Measurements from ENCODE around the gene PSMB10. TPM values are rescaled to one million over a fixed set of nuclear protein-coding genes. Genes with fewer than 3 reads are reported as not detected.
A peak's percentile ranks its signal among the peaks of the same experiment; 100 is the strongest.

Gene PSMB10
- total and polyA plus RNA-seq, 2 donors (not counting 1 experiment from before 2014, with no cell fraction given) = 18.1 to 66.9 TPM

DNA sequence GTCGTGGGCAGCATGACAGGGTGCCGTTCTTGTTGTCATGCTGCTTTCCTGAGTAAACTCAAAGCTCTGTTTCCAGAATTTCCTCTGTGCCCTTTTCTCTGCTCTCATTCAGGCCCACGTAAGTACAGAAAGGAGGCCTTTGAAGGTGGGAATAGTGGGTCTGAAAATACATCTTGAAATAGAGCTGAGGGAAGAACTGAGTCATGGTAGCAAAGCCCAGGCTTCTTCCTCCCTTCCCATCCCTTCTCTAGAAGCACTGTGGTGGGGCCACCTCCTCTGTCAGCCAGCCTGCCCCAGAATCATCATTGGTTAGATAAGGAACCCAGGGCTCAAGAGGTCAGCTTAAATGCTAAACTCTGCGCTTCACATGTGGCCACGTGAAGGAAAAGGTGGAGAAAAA is 14.4 kb downstream of the PSMB10 start:
- Histone ChIP-seq H3K79me2 (ENCODE audit: control insufficient read depth, insufficient read depth, low read length) (peaks cover 9% of the 10 kb centered on the region), H3K36me3 (ENCODE audit: control insufficient read depth, insufficient read depth, low read length) (peaks cover 1% of the 10 kb centered on the region), H3K4me2 (ENCODE audit: extremely low read depth, insufficient read depth, low read length) (no peak overlapping the region), H3K4me1 (ENCODE audit: control insufficient read depth, extremely low read depth, insufficient read depth, low read length) (peaks cover 11% of the 10 kb centered on the region), H4K20me1 (ENCODE audit: control insufficient read depth, extremely low read depth, insufficient read depth, low read length) (peaks cover 2% of the 10 kb centered on the region), H3K9me3 (ENCODE audit: control insufficient read depth, insufficient read depth, low read depth, low read length) (no peaks in the 10 kb centered on the region), H3K27me3 (ENCODE audit: control insufficient read depth, insufficient read depth, low read length) (no peaks in the 10 kb centered on the region), H3K4me3 (replicated peaks in 1 of 4; ENCODE audit: control extremely low read depth in 1 of 4, insufficient read depth in 1 of 4, low read depth in 3 of 4, low read length in 4 of 4) (no peak overlapping the region), H2AFZ (ENCODE audit: low read length) (no peak overlapping the region), H3K9ac (ENCODE audit: insufficient read depth, low read length) (no peak overlapping the region), H3K27ac (ENCODE audit: insufficient read depth, low read length) (no peak overlapping the region)
- DNase-seq (ENCODE audit: low read depth in 2 of 2) = no peak
- TF ChIP-seq EZH2 (IDR thresholded peaks at IDR 0.05; ENCODE audit: low read length, missing control alignments) = no peak
- TF ChIP-seq, protein P1, sequence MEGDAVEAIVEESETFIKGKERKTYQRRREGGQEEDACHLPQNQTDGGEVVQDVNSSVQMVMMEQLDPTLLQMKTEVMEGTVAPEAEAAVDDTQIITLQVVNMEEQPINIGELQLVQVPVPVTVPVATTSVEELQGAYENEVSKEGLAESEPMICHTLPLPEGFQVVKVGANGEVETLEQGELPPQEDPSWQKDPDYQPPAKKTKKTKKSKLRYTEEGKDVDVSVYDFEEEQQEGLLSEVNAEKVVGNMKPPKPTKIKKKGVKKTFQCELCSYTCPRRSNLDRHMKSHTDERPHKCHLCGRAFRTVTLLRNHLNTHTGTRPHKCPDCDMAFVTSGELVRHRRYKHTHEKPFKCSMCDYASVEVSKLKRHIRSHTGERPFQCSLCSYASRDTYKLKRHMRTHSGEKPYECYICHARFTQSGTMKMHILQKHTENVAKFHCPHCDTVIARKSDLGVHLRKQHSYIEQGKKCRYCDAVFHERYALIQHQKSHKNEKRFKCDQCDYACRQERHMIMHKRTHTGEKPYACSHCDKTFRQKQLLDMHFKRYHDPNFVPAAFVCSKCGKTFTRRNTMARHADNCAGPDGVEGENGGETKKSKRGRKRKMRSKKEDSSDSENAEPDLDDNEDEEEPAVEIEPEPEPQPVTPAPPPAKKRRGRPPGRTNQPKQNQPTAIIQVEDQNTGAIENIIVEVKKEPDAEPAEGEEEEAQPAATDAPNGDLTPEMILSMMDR (conservative IDR thresholded peaks at IDR 0.05 in 1 of 2, IDR thresholded peaks at IDR 0.05 in 1 of 2; ENCODE audit: low read depth in 1 of 2, low read length in 2 of 2) = no peak

DNA sequence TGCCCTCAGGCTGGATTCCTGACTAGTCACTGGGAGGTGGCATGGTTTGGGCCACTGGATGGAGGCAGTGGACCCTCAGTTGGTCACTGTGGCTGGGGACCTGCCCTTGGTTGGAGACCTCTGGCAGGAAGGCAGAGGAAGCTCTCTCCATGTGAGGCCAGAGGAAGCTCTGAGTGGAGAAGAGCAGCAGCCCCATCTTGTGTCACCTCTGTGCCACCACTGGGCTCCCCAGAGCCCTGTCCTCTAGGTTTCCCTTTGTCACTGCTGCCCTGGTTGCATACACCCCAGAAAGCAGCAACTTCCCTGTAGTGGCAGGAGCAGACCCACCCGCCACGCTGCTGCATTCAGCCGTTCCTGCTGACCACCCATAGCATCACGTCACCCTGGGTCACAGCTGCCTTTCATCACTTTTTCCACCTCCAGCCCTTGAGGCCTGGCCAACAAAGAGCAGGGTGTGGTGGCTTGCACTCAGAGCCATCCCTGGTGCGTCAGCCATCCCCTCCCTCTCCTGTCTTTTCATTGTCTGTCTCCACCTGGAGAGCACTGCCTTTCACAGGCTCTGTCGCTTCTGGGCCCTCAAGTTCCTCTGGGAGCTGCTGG is 16.9 kb downstream of the PSMB10 start:
- Histone ChIP-seq H3K36me3 (ENCODE audit: control insufficient read depth, insufficient read depth, low read length) (peaks cover 1% of the 10 kb centered on the region), H3K4me3 (replicated peaks in 1 of 4; ENCODE audit: control extremely low read depth in 1 of 4, insufficient read depth in 1 of 4, low read depth in 3 of 4, low read length in 4 of 4) (no peak overlapping the region), H3K27me3 (ENCODE audit: control insufficient read depth, insufficient read depth, low read length) (no peaks in the 10 kb centered on the region), H3K4me2 (ENCODE audit: extremely low read depth, insufficient read depth, low read length) (no peak overlapping the region), H3K4me1 (ENCODE audit: control insufficient read depth, extremely low read depth, insufficient read depth, low read length) (peaks cover 16% of the 10 kb centered on the region), H3K9ac (ENCODE audit: insufficient read depth, low read length) (no peak overlapping the region), H3K27ac (ENCODE audit: insufficient read depth, low read length) (no peak overlapping the region), H3K9me3 (ENCODE audit: control insufficient read depth, insufficient read depth, low read depth, low read length) (no peaks in the 10 kb centered on the region), H3K79me2 (ENCODE audit: control insufficient read depth, insufficient read depth, low read length) (peaks cover 9% of the 10 kb centered on the region), H4K20me1 (ENCODE audit: control insufficient read depth, extremely low read depth, insufficient read depth, low read length) (peaks cover 2% of the 10 kb centered on the region), H2AFZ (ENCODE audit: low read length) (no peak overlapping the region)
- TF ChIP-seq, protein P1 (conservative IDR thresholded peaks at IDR 0.05 in 1 of 2, IDR thresholded peaks at IDR 0.05 in 1 of 2; ENCODE audit: low read depth in 1 of 2, low read length in 2 of 2) = no peak
- no peak for TF ChIP-seq EZH2 (IDR thresholded peaks at IDR 0.05; ENCODE audit: low read length, missing control alignments)
- no peak for DNase-seq (ENCODE audit: low read depth in 2 of 2)

DNA sequence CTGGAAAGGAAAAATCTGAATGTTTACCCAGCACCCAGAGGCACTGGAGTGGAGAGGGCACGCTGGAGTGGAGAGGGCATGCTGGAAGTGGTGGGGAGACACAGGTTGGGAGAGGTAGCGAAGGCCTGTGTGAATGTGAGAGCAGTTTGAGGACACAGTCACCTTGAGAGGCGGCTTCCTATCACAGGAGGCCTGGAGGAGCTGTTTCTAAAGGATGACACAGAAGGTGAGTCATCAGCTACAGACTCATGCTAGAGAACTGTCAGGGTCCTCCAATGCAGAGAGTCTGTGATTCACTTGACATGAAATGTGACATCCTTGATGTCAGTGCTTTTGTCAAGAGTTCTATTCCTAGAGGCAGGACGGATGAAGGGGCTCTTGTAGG is 18.8 kb downstream of the PSMB10 start:
- Histone ChIP-seq H3K79me2 (ENCODE audit: control insufficient read depth, insufficient read depth, low read length) (peaks cover 9% of the 10 kb centered on the region), H3K4me3 (replicated peaks in 1 of 4; ENCODE audit: control extremely low read depth in 1 of 4, insufficient read depth in 1 of 4, low read depth in 3 of 4, low read length in 4 of 4) (no peak overlapping the region), H3K36me3 (ENCODE audit: control insufficient read depth, insufficient read depth, low read length) (peaks cover 1% of the 10 kb centered on the region), H4K20me1 (ENCODE audit: control insufficient read depth, extremely low read depth, insufficient read depth, low read length) (peaks cover 2% of the 10 kb centered on the region), H2AFZ (ENCODE audit: low read length) (no peak overlapping the region), H3K27me3 (ENCODE audit: control insufficient read depth, insufficient read depth, low read length) (no peaks in the 10 kb centered on the region), H3K9ac (ENCODE audit: insufficient read depth, low read length) (no peak overlapping the region), H3K4me2 (ENCODE audit: extremely low read depth, insufficient read depth, low read length) (peak overlapping the region; percentile 33), H3K27ac (ENCODE audit: insufficient read depth, low read length) (peak overlapping the region; percentile 59), H3K9me3 (ENCODE audit: control insufficient read depth, insufficient read depth, low read depth, low read length) (no peaks in the 10 kb centered on the region), H3K4me1 (ENCODE audit: control insufficient read depth, extremely low read depth, insufficient read depth, low read length) (peaks cover 16% of the 10 kb centered on the region)
- no peak for TF ChIP-seq EZH2 (IDR thresholded peaks at IDR 0.05; ENCODE audit: low read length, missing control alignments)
- TF ChIP-seq, protein P1 (conservative IDR thresholded peaks at IDR 0.05 in 1 of 2, IDR thresholded peaks at IDR 0.05 in 1 of 2; ENCODE audit: low read depth in 1 of 2, low read length in 2 of 2) = no peak
- peak; percentile 50 to 81 for DNase-seq (ENCODE audit: low read depth in 2 of 2)

Measured in fibroblast of lung (primary cell).